HEK293 (cell line): ENCODE measurements around the gene PIK3R5.

Source experiments
- CTCF ChIA-PET: fragments of 350-600 bp; formaldehyde crosslinking; extraction: SDS; loops from one replicate; lab custom pipeline; 2021; ENCODE audit warnings: antibody characterized with exemption; lab: Yijun Ruan, JAX
- POLR2A ChIA-PET: fragments of 300-600 bp; formaldehyde crosslinking; extraction: SDS; loops from one replicate; lab custom pipeline; 2020; ENCODE audit warnings: antibody characterized with exemption, inconsistent platforms; lab: Yijun Ruan, JAX
- H3K27ac ChIP-seq: fragments of 200-500 bp; sonication (Bioruptor generic); 2 replicates; pipeline ENCODE4 v1.5.1; 2014; ENCODE audit warnings: low read depth, low read length, control low read depth, inconsistent platforms; ENCODE audit errors: extremely low read depth
- H3K36me3 ChIP-seq, 2 experiments: fragments of 200-500 bp in 1 of 2; sonication (Bioruptor generic) in 1 of 2; 1 replicate in 1 of 2; 2 replicates in 1 of 2; pipeline ENCODE4 v1.5.1; 2014 to 2017; ENCODE audit warnings: inconsistent platforms in 2 of 2, low read length in 2 of 2; ENCODE audit not compliant: control insufficient read depth in 2 of 2, insufficient read depth in 1 of 2
- H3K4me1 ChIP-seq: fragments of 200-500 bp; sonication (Bioruptor generic); 2 replicates; pipeline ENCODE4 v1.5.1; 2014; ENCODE audit warnings: mild to moderate bottlenecking, low read length, inconsistent platforms; ENCODE audit not compliant: control insufficient read depth, insufficient read depth
- H3K4me3 ChIP-seq: 2 replicates; pipeline ENCODE4 v1.5.1; 2011; ENCODE audit warnings: low read depth, mild to moderate bottlenecking, control low read depth, low read length, moderate library complexity
- H3K9me3 ChIP-seq: fragments of 200-500 bp; sonication (Bioruptor generic); 2 replicates; pipeline ENCODE4 v1.5.1; 2014; ENCODE audit warnings: low read depth, low read length, inconsistent platforms; ENCODE audit not compliant: control insufficient read depth, insufficient read depth
- GLIS1 ChIP-seq: fragments of 450-650 bp; formaldehyde crosslinking; IDR thresholded peaks from 2 replicates; pipeline ENCODE4 v1.5.1; 2016; ENCODE audit warnings: missing biosample characterization, missing genetic modification characterization
- KLF9 ChIP-seq: fragments of 450-650 bp; formaldehyde crosslinking; IDR thresholded peaks from 2 replicates; pipeline ENCODE4 v1.5.1; 2016; ENCODE audit warnings: missing biosample characterization, missing genetic modification characterization, low read depth
- YY2 ChIP-seq: fragments of 450-650 bp; formaldehyde crosslinking; IDR thresholded peaks from 2 replicates; pipeline ENCODE4 v1.5.1; 2016; ENCODE audit warnings: missing biosample characterization, missing genetic modification characterization
- ZBTB8A ChIP-seq: fragments of 450-650 bp; formaldehyde crosslinking; IDR thresholded peaks from 2 replicates; pipeline ENCODE4 v1.5.1; 2016; ENCODE audit warnings: missing biosample characterization, missing genetic modification characterization
- ZEB2 ChIP-seq: fragments of 450-650 bp; formaldehyde crosslinking; IDR thresholded peaks from 2 replicates; pipeline ENCODE4 v1.5.1; 2016; ENCODE audit warnings: missing biosample characterization, missing genetic modification characterization
- ZIC2 ChIP-seq: fragments of 450-650 bp; formaldehyde crosslinking; IDR thresholded peaks from 2 replicates; pipeline ENCODE4 v1.5.1; 2016; ENCODE audit warnings: missing biosample characterization, missing genetic modification characterization
- ZNF174 ChIP-seq: fragments of 450-650 bp; formaldehyde crosslinking; IDR thresholded peaks from 2 replicates; pipeline ENCODE4 v1.5.0; 2017; ENCODE audit warnings: missing biosample characterization, mild to moderate bottlenecking, missing genetic modification characterization
- ZNF2 ChIP-seq: fragments of 450-650 bp; formaldehyde crosslinking; IDR thresholded peaks from 2 replicates; pipeline ENCODE4 v1.5.1; 2016; ENCODE audit warnings: missing biosample characterization, missing genetic modification characterization
- ZNF423 ChIP-seq: fragments of 450-650 bp; formaldehyde crosslinking; IDR thresholded peaks from 2 replicates; pipeline ENCODE4 v1.5.1; 2016; ENCODE audit warnings: missing biosample characterization, missing genetic modification characterization
- ZNF48 ChIP-seq: fragments of 450-650 bp; formaldehyde crosslinking; IDR thresholded peaks from 2 replicates; pipeline ENCODE4 v1.5.1; 2016; ENCODE audit warnings: missing biosample characterization, missing genetic modification characterization
- ZNF654 ChIP-seq: fragments of 450-650 bp; formaldehyde crosslinking; IDR thresholded peaks from 2 replicates; pipeline ENCODE4 v1.5.1; 2016; ENCODE audit warnings: low read depth, missing biosample characterization, missing genetic modification characterization
- ZNF843 ChIP-seq: fragments of 450-650 bp; formaldehyde crosslinking; IDR thresholded peaks from 2 replicates; pipeline ENCODE4 v1.5.1; 2016; ENCODE audit warnings: missing biosample characterization, missing genetic modification characterization
- TF ChIP-seq, protein P1 (sequence below): fragments of 450-650 bp; formaldehyde crosslinking; IDR thresholded peaks from 2 replicates; pipeline ENCODE4 v1.5.1; 2016; ENCODE audit warnings: missing biosample characterization, missing genetic modification characterization
- TF ChIP-seq, protein P2 (sequence below): fragments of 450-650 bp; formaldehyde crosslinking; IDR thresholded peaks from 2 replicates; pipeline ENCODE4 v1.5.1; 2016; ENCODE audit warnings: missing biosample characterization, missing genetic modification characterization
- TF ChIP-seq, protein P3 (sequence below): fragments of 450-650 bp; formaldehyde crosslinking; IDR thresholded peaks from 2 replicates; pipeline ENCODE4 v1.5.1; 2016; ENCODE audit warnings: missing biosample characterization, missing genetic modification characterization
- TF ChIP-seq, protein P4 (sequence below): fragments of 450-650 bp; IDR thresholded peaks from 2 replicates; pipeline ENCODE4 v1.5.1; 2018; ENCODE audit warnings: missing biosample characterization, mild to moderate bottlenecking, missing genetic modification characterization

PIK3R5 gene

DNA sequence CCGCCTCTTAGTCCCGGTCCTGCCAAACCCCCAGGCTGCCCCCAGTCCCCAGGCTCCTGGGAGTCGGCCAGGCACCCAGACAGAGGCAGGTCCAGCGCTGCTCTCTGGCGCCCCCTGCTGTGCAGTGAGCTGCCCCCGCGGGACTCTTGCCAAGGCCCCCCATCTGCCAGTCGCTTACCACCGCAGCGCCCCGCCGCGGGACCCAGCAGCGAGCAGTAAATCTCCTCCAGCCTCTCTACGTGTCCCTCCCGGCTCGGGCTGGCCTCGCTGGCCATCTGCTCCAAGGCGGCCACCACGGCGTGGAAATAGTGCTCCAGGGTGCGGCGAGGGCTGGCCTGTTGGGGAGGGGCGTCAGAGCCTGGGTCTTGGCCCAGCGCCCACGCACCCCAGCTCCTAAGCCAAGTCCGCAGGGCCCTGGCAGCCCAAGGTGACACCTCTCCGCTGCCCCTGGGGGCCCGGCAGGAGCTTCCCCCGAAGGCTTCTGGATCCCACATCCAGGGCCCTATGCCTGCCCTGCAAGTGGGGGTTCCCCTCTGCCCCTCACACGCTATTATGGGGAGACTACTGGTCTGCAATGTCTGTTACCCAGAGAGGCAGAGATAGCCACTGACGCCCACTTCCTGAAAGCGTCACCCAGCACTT, 132.7 kb downstream of the PIK3R5 start:
- peak; percentile 99 for TF ChIP-seq ZIC2
- TF ChIP-seq ZEB2 (tag by site-specific recombination), result 0 out of 2 replicates have a peak, but pooled peaks have one; percentile 30
- TF ChIP-seq, protein P1, sequence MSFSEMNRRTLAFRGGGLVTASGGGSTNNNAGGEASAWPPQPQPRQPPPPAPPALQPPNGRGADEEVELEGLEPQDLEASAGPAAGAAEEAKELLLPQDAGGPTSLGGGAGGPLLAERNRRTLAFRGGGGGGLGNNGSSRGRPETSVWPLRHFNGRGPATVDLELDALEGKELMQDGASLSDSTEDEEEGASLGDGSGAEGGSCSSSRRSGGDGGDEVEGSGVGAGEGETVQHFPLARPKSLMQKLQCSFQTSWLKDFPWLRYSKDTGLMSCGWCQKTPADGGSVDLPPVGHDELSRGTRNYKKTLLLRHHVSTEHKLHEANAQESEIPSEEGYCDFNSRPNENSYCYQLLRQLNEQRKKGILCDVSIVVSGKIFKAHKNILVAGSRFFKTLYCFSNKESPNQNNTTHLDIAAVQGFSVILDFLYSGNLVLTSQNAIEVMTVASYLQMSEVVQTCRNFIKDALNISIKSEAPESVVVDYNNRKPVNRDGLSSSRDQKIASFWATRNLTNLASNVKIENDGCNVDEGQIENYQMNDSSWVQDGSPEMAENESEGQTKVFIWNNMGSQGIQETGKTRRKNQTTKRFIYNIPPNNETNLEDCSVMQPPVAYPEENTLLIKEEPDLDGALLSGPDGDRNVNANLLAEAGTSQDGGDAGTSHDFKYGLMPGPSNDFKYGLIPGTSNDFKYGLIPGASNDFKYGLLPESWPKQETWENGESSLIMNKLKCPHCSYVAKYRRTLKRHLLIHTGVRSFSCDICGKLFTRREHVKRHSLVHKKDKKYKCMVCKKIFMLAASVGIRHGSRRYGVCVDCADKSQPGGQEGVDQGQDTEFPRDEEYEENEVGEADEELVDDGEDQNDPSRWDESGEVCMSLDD (tag by site-specific recombination), result peak; percentile 48
- TF ChIP-seq ZNF423 (tag by site-specific recombination), result peak; percentile 94; the same call in 1 of the 2 replicates
- TF ChIP-seq, protein P2, sequence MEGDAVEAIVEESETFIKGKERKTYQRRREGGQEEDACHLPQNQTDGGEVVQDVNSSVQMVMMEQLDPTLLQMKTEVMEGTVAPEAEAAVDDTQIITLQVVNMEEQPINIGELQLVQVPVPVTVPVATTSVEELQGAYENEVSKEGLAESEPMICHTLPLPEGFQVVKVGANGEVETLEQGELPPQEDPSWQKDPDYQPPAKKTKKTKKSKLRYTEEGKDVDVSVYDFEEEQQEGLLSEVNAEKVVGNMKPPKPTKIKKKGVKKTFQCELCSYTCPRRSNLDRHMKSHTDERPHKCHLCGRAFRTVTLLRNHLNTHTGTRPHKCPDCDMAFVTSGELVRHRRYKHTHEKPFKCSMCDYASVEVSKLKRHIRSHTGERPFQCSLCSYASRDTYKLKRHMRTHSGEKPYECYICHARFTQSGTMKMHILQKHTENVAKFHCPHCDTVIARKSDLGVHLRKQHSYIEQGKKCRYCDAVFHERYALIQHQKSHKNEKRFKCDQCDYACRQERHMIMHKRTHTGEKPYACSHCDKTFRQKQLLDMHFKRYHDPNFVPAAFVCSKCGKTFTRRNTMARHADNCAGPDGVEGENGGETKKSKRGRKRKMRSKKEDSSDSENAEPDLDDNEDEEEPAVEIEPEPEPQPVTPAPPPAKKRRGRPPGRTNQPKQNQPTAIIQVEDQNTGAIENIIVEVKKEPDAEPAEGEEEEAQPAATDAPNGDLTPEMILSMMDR (tag by site-specific recombination), result peak; percentile 71
- TF ChIP-seq, protein P3, sequence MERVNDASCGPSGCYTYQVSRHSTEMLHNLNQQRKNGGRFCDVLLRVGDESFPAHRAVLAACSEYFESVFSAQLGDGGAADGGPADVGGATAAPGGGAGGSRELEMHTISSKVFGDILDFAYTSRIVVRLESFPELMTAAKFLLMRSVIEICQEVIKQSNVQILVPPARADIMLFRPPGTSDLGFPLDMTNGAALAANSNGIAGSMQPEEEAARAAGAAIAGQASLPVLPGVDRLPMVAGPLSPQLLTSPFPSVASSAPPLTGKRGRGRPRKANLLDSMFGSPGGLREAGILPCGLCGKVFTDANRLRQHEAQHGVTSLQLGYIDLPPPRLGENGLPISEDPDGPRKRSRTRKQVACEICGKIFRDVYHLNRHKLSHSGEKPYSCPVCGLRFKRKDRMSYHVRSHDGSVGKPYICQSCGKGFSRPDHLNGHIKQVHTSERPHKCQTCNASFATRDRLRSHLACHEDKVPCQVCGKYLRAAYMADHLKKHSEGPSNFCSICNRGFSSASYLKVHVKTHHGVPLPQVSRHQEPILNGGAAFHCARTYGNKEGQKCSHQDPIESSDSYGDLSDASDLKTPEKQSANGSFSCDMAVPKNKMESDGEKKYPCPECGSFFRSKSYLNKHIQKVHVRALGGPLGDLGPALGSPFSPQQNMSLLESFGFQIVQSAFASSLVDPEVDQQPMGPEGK (tag by site-specific recombination), result peak; percentile 93
- no peak for TF ChIP-seq ZNF48 (tag by site-specific recombination)
- TF ChIP-seq ZNF2 (tag by site-specific recombination), result no peak
- peak; percentile 92 for TF ChIP-seq GLIS1 (tag by site-specific recombination)
- TF ChIP-seq ZNF654 (tag by site-specific recombination), result peak; percentile 38
- no peak for TF ChIP-seq ZNF174 (tag by site-specific recombination)
- no peak for TF ChIP-seq KLF9 (tag by site-specific recombination)
- TF ChIP-seq, all 188 proteins: peak for 8
- H3K36me3 ChIP-seq, result no peaks in the 10 kb centered on the region
- ChIA-PET POLR2A (no interaction called here), CTCF (interaction anchor here (0.5 to 3.4 kb wide), 26 partner anchors 8 to 871 kb away, joined by 3 to 25 read pairs (median 4); no protein-coding TSS in a partner anchor)
- no peaks in the 10 kb centered on the region for H3K4me1 ChIP-seq
- H3K9me3 ChIP-seq, result no peaks in the 10 kb centered on the region
- no peak overlapping the region for H3K4me3 ChIP-seq
- H3K27ac ChIP-seq, result no peak overlapping the region

DNA sequence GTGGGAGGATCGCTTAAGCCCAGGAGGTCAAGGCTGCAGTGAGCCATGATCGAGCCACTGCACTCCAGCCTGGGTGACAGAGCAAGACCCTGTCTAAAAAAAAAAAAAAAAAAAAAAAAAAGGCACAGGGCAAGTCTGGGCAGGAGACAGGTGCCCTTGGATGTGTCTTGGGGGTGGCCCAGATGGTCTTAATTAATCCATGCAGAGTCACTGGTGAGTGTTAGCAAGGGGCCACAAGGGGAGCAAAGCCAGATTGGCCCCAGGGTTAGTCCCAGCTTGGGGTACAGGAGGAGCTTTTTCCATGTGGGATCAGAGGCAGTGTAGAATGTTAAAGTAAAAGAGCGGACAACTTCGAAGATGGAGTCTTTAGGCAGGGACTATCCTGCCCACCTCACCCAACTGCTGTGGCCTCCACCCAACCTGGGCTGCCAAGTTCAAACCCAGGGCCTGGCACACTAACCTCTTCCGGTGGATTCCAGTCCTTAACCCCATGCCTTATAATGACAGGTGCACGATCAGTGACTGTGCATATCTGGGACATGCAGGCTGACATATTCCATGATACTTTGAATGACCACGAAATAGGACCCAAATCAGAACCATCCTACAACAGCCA, 134.2 kb downstream of the PIK3R5 start:
- ChIA-PET CTCF (interaction anchor here (0.6 to 3.4 kb wide), 9 partner anchors 18 to 232 kb away, joined by 3 to 25 read pairs (median 6); no protein-coding TSS in a partner anchor), POLR2A (no interaction called here)
- H3K9me3 ChIP-seq, result no peaks in the 10 kb centered on the region
- no peaks in the 10 kb centered on the region for H3K36me3 ChIP-seq
- no peak overlapping the region for H3K4me3 ChIP-seq
- H3K4me1 ChIP-seq, result no peaks in the 10 kb centered on the region
- H3K27ac ChIP-seq, result no peak overlapping the region
- peak; percentile 74 for TF ChIP-seq GLIS1 (tag by site-specific recombination)
- peak; percentile 62 for TF ChIP-seq ZIC2
- TF ChIP-seq YY2 (tag by site-specific recombination), result no peak
- TF ChIP-seq ZNF843, result no peak
- TF ChIP-seq, protein P4, sequence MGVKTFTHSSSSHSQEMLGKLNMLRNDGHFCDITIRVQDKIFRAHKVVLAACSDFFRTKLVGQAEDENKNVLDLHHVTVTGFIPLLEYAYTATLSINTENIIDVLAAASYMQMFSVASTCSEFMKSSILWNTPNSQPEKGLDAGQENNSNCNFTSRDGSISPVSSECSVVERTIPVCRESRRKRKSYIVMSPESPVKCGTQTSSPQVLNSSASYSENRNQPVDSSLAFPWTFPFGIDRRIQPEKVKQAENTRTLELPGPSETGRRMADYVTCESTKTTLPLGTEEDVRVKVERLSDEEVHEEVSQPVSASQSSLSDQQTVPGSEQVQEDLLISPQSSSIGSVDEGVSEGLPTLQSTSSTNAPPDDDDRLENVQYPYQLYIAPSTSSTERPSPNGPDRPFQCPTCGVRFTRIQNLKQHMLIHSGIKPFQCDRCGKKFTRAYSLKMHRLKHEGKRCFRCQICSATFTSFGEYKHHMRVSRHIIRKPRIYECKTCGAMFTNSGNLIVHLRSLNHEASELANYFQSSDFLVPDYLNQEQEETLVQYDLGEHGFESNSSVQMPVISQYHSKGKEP (tag by site-specific recombination), result no peak
- TF ChIP-seq, protein P3 (tag by site-specific recombination), result no peak
- TF ChIP-seq ZBTB8A (tag by site-specific recombination), result 0 out of 2 replicates have a peak, but pooled peaks have one; percentile 26
- TF ChIP-seq, all 188 proteins: peak for 3
